BLaER1 (cell line): ENCODE data around the gene NETO2.

ENCODE experiments used
- H3K27ac ChIP-seq: shearing (Covaris generic); formaldehyde crosslinking; 2 replicates; pipeline ENCODE4 v1.8.1; 2022
- H3K27me3 ChIP-seq: shearing (Covaris generic); formaldehyde crosslinking; 2 replicates; pipeline ENCODE4 v1.8.1; 2022
- H3K36me3 ChIP-seq: shearing (Covaris generic); formaldehyde crosslinking; 2 replicates; pipeline ENCODE4 v1.8.1; 2022
- H3K4me1 ChIP-seq: shearing (Covaris generic); formaldehyde crosslinking; 2 replicates; pipeline ENCODE4 v1.8.1; 2022
- H3K4me2 ChIP-seq: shearing (Covaris generic); formaldehyde crosslinking; 2 replicates; pipeline ENCODE4 v1.8.1; 2022
- H3K4me3 ChIP-seq: shearing (Covaris generic); formaldehyde crosslinking; 2 replicates; pipeline ENCODE4 v1.8.1; 2022
- H3K9ac ChIP-seq: shearing (Covaris generic); formaldehyde crosslinking; 2 replicates; pipeline ENCODE4 v1.8.1; 2022
- H3K9me3 ChIP-seq: shearing (Covaris generic); formaldehyde crosslinking; 2 replicates; pipeline ENCODE4 v1.8.1; 2022
- H4K20me1 ChIP-seq: shearing (Covaris generic); formaldehyde crosslinking; 2 replicates; pipeline ENCODE4 v1.8.1; 2022
- Cebpa-rat ChIP-seq: shearing (Covaris generic); IDR thresholded peaks from 2 replicates; pipeline ENCODE4 v1.8.1; 2022

NETO2 gene

GRCh38 chr16:47046726-47047523 lies 96.8 kb downstream of the NETO2 start:
- Histone ChIP-seq H3K27me3 (no peaks in the 10 kb centered on the region), H3K4me2 (no peak overlapping the region)
- TF ChIP-seq Cebpa-rat = no peak

GRCh38 chr16:47045459-47045858 lies 98.3 kb downstream of the NETO2 start:
- H4K20me1 ChIP-seq = no peaks in the 10 kb centered on the region
- peak overlapping the region; percentile 64 for H3K4me2 ChIP-seq
- H3K4me3 ChIP-seq = no peak overlapping the region
- no peaks in the 10 kb centered on the region for H3K36me3 ChIP-seq
- H3K9me3 ChIP-seq = no peaks in the 10 kb centered on the region
- no peaks in the 10 kb centered on the region for H3K27me3 ChIP-seq
- TF ChIP-seq Cebpa-rat = no peak
- 0 out of 2 replicates have a peak overlapping the region, but pooled peaks have one; percentile 19 for H3K9ac ChIP-seq
- H3K27ac ChIP-seq = no peak overlapping the region
- peaks cover 27% of the 10 kb centered on the region for H3K4me1 ChIP-seq

More at GRCh38 chr16:47046726-47047523, 96.8 kb downstream of the NETO2 start:
- H3K9me3 ChIP-seq = no peaks in the 10 kb centered on the region
- no peak overlapping the region for H3K4me3 ChIP-seq
- H3K36me3 ChIP-seq = no peaks in the 10 kb centered on the region
- no peak overlapping the region for H3K9ac ChIP-seq
- no peak overlapping the region for H3K27ac ChIP-seq
- H4K20me1 ChIP-seq = no peaks in the 10 kb centered on the region
- peaks cover 27% of the 10 kb centered on the region for H3K4me1 ChIP-seq

- Histone ChIP-seq H3K27ac (no peak overlapping the region), H4K20me1 (no peaks in the 10 kb centered on the region), H3K27me3 (no peaks in the 10 kb centered on the region), H3K4me3 (no peak overlapping the region), H3K4me2 (peak overlapping the region; percentile 64), H3K9ac (0 out of 2 replicates have a peak overlapping the region, but pooled peaks have one; percentile 19), H3K4me1 (peaks cover 31% of the 10 kb centered on the region), H3K9me3 (no peaks in the 10 kb centered on the region), H3K36me3 (no peaks in the 10 kb centered on the region)
- TF ChIP-seq Cebpa-rat = no peak
Measured at GRCh38 chr16:47045023-47045422, 98.7 kb downstream of the NETO2 start.

GRCh38 chr16:47043970-47044684 lies 99.6 kb downstream of the NETO2 start:
- no peaks in the 10 kb centered on the region for H4K20me1 ChIP-seq

GRCh38 chr16:47043200-47043599 lies 100.5 kb downstream of the NETO2 start:
- Histone ChIP-seq H3K9me3 (no peaks in the 10 kb centered on the region), H3K4me1 (peaks cover 43% of the 10 kb centered on the region), H3K4me2 (no peak overlapping the region), H3K27me3 (no peaks in the 10 kb centered on the region), H3K36me3 (no peaks in the 10 kb centered on the region), H3K9ac (no peak overlapping the region), H3K4me3 (no peak overlapping the region), H3K27ac (no peak overlapping the region), H4K20me1 (no peaks in the 10 kb centered on the region)
- TF ChIP-seq Cebpa-rat = no peak

More at GRCh38 chr16:47043970-47044684, 99.6 kb downstream of the NETO2 start:
- no peak overlapping the region for H3K27ac ChIP-seq
- no peak overlapping the region for H3K4me3 ChIP-seq
- no peak overlapping the region for H3K4me2 ChIP-seq
- H3K36me3 ChIP-seq = no peaks in the 10 kb centered on the region
- no peaks in the 10 kb centered on the region for H3K27me3 ChIP-seq
- H3K4me1 ChIP-seq = peaks cover 40% of the 10 kb centered on the region
- TF ChIP-seq Cebpa-rat = no peak
- no peaks in the 10 kb centered on the region for H3K9me3 ChIP-seq
- no peak overlapping the region for H3K9ac ChIP-seq

- Histone ChIP-seq H3K9ac (peak overlapping the region; percentile 83), H3K4me3 (peak overlapping the region; percentile 80), H3K27ac (peak overlapping the region; percentile 75), H3K27me3 (0 out of 2 replicates have a peak, but pooled peaks cover 4% of the 10 kb centered on the region), H4K20me1 (no peaks in the 10 kb centered on the region), H3K9me3 (no peaks in the 10 kb centered on the region), H3K4me1 (peaks cover 44% of the 10 kb centered on the region), H3K4me2 (peak overlapping the region; percentile 95), H3K36me3 (no peaks in the 10 kb centered on the region)
- peak; percentile 35; the same call in 1 of the 2 replicates for TF ChIP-seq Cebpa-rat
Measured at GRCh38 chr16:47037746-47038458, 105.8 kb downstream of the NETO2 start.

- Histone ChIP-seq H3K9ac (peak overlapping the region; percentile 83), H3K36me3 (no peaks in the 10 kb centered on the region), H3K9me3 (no peaks in the 10 kb centered on the region), H3K27ac (peak overlapping the region; percentile 75), H4K20me1 (no peaks in the 10 kb centered on the region), H3K4me3 (peak overlapping the region; percentile 80), H3K4me1 (peaks cover 38% of the 10 kb centered on the region), H3K4me2 (peak overlapping the region; percentile 95), H3K27me3 (0 out of 2 replicates have a peak, but pooled peaks cover 4% of the 10 kb centered on the region)
- no peak for TF ChIP-seq Cebpa-rat
Measured at GRCh38 chr16:47037396-47037745, 106.4 kb downstream of the NETO2 start.

- Histone ChIP-seq H3K27me3 (0 out of 2 replicates have a peak, but pooled peaks cover 4% of the 10 kb centered on the region), H3K36me3 (no peaks in the 10 kb centered on the region), H4K20me1 (no peaks in the 10 kb centered on the region), H3K9me3 (no peaks in the 10 kb centered on the region), H3K4me3 (no peak overlapping the region), H3K4me2 (no peak overlapping the region), H3K4me1 (peaks cover 37% of the 10 kb centered on the region), H3K27ac (no peak overlapping the region), H3K9ac (no peak overlapping the region)
- no peak for TF ChIP-seq Cebpa-rat
Measured at GRCh38 chr16:47036201-47036600, 107.5 kb downstream of the NETO2 start.

- H3K4me1 ChIP-seq = peaks cover 37% of the 10 kb centered on the region
- 0 out of 2 replicates have a peak, but pooled peaks cover 4% of the 10 kb centered on the region for H3K27me3 ChIP-seq
- no peaks in the 10 kb centered on the region for H3K36me3 ChIP-seq
- no peaks in the 10 kb centered on the region for H4K20me1 ChIP-seq
- TF ChIP-seq Cebpa-rat = no peak
- H3K4me3 ChIP-seq = no peak overlapping the region
- no peak overlapping the region for H3K27ac ChIP-seq
- no peaks in the 10 kb centered on the region for H3K9me3 ChIP-seq
- peak overlapping the region; percentile 13; the same call in 1 of the 2 replicates for H3K4me2 ChIP-seq
- H3K9ac ChIP-seq = no peak overlapping the region
Measured at GRCh38 chr16:47035436-47035835, 108.3 kb downstream of the NETO2 start.
